ENCODE results near the gene CNGB1.

CNGB1 gene

DNA sequence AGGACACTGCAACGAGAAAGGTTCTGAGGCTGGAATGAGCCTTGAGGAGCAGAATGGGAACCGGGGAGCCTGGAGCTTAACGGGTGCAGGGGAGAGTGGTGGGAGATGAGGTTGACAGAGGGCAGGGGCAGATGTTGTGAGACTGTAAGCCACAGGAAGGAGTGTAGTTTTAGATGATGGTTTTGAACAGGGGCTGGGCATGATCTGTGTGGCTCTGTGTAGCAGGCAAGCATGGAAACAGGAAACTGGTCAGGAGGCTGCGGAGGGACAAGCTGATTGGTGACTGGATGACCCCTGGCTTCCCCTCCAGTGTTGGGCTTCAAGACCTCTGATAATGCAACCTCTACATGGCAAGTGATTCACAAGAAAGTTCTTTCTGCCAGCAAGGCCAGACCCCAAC, 1.4 kb upstream of the CNGB1 start:
- no peak overlapping the region for H3K4me3 ChIP-seq (ENCODE audit: low read length)
- DNase-seq (ENCODE audit: low read depth) = no peak
- TF ChIP-seq, protein P1, sequence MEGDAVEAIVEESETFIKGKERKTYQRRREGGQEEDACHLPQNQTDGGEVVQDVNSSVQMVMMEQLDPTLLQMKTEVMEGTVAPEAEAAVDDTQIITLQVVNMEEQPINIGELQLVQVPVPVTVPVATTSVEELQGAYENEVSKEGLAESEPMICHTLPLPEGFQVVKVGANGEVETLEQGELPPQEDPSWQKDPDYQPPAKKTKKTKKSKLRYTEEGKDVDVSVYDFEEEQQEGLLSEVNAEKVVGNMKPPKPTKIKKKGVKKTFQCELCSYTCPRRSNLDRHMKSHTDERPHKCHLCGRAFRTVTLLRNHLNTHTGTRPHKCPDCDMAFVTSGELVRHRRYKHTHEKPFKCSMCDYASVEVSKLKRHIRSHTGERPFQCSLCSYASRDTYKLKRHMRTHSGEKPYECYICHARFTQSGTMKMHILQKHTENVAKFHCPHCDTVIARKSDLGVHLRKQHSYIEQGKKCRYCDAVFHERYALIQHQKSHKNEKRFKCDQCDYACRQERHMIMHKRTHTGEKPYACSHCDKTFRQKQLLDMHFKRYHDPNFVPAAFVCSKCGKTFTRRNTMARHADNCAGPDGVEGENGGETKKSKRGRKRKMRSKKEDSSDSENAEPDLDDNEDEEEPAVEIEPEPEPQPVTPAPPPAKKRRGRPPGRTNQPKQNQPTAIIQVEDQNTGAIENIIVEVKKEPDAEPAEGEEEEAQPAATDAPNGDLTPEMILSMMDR (conservative IDR thresholded peaks at IDR 0.05; ENCODE audit: low read depth, low read length) = no peak

DNA sequence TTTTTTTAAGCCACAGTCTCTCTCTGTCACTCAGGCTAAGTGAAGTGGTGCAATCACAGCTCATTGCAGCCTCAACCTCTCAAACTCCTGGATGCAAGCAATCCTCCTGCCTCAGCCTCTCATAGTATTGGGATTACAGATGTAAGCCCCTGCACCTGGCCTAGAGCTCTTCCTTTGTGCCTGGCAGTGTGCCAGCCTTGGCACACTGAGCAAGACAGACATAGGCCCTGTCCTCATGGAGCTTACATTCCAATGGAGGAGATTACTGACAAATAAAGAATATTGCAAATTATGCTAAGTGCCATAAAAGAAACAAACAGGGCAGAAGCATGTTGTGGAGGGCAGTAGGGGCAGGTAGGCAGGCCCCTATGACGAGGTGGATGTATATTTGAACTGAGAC, 920 bp upstream of the CNGB1 start:
- H3K4me3 ChIP-seq (ENCODE audit: low read length) = no peak overlapping the region
- TF ChIP-seq, protein P1 (conservative IDR thresholded peaks at IDR 0.05; ENCODE audit: low read depth, low read length) = no peak
- DNase-seq (ENCODE audit: low read depth) = no peak

DNA sequence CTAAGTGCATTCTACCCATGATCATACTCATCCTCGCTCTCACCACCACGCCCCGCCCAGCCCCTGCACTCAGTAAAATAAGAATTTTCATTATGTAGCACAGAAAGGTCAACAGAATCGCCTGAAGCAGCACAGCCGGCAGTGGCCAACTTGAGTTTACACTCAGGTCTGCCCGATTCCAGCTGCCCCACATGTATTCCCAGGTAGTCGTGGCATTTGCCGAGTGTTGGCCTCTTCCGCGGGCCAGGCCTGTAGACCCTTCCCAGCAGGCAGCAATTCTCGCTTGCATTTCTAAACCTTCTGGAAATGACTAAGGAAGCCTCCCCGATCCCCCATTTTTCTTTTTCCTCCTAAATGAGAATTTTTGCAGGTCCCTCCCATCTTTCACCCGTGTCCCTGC, 609 bp downstream of the CNGB1 start:
- TF ChIP-seq, protein P1 (conservative IDR thresholded peaks at IDR 0.05; ENCODE audit: low read depth, low read length) = no peak
- DNase-seq (ENCODE audit: low read depth) = no peak
- no peak overlapping the region for H3K4me3 ChIP-seq (ENCODE audit: low read length)

DNA sequence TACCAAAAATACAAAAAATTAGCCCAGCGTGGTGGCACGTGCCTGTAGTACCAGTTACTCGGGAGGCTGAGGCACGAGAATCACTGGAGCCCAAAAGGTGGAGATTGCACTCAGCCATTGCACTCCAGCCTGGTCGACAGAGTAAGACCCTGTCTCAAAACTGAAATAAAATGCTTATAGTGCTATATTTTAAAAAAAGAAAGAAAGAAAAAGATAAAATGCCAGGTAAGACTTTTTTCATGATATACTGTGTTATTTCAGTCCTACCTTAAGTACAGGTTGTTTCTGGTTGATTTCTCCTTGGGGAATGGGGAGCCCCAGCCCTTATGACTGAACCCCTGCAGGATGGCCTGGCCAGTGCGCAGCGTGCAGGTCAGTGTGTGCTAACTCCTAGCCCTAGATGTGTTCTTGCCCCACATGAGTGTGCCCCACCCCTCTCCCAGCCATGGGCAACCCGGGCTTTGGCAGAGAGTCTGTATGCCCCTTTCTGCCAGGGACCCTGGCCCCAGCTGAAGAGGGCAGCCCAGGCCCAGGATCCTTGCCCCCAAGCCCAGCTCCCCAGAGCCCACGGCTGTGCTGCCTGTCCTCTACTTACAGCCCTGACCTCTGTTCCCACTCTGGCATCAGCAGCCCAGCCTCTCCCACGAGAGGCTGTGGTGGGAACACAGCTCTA, 1.3 kb downstream of the CNGB1 start:
- no peak overlapping the region for H3K4me3 ChIP-seq (ENCODE audit: low read length)
- no peak for DNase-seq (ENCODE audit: low read depth)
- TF ChIP-seq, protein P1 (conservative IDR thresholded peaks at IDR 0.05; ENCODE audit: low read depth, low read length) = no peak

DNA sequence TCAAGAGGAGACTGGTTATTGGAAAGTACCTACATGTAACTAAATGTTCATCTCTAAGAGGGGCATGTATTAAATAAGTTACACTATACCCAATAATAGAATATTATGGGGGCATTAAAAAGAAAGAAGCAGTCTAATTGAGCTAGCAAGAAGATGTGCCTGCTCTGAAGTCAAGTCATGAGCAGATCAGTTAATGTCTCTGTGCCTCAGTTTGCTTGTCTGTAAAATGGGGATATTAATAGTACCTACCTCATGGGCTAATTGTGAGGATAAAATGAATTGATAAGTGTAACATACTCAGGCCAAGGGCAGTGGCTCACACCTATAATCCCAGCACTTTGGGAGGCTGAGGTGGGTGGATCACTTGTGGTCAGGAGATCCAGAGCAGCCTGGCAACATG, 3.0 kb downstream of the CNGB1 start:
- H3K4me3 ChIP-seq (ENCODE audit: low read length) = no peak overlapping the region
- TF ChIP-seq, protein P1 (conservative IDR thresholded peaks at IDR 0.05; ENCODE audit: low read depth, low read length) = no peak
- DNase-seq (ENCODE audit: low read depth) = no peak

DNA sequence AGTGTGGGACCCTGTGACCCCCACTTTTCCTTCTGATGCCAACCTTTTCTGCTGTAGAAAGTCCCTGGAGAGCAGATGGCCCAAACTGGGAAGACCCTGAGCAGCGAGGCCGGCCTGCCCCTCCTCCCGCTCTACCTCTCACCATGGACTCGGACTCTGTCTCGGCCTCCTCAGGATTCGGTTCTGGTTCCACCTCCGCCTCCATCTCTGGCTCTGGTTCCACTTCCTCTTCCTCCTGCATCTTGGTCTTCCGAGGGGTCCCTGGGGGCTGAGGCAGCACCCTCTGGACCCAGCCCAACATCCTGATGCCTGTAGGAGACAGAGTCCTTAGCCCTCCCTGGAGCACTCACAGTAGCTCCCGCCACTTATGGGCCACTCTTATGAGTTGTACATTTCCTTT, 3.9 kb downstream of the CNGB1 start:
- TF ChIP-seq, protein P1 (conservative IDR thresholded peaks at IDR 0.05; ENCODE audit: low read depth, low read length) = no peak
- no peak for DNase-seq (ENCODE audit: low read depth)
- H3K4me3 ChIP-seq (ENCODE audit: low read length) = no peak overlapping the region

DNA sequence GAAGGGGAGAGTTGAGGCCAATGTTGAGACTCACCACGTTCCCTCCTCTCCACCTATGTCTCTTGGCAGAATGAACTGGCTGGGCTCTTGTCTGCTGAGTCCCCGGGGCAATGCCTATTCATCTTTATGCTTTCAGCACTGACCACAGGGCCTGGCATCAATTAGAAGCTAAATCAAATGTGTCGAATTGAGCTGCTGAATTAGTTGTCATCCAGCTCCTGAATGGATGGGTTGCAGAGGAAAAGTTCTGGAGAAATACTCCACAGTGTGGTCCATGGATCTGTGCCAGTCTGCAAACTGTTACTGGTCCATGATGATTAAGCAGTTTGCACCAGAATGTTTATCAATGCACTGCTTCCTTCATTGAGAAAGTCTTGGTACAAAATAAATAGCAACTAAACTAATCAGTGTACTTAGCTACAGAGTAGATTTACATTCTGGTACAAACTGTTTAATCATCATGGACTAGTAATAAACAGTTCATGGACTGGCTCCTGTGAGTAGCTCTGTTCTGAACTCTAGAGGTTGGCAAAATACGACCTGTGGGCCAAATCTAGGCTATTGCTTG, 4.6 kb downstream of the CNGB1 start:
- H3K4me3 ChIP-seq (ENCODE audit: low read length) = no peak overlapping the region
- TF ChIP-seq, protein P1 (conservative IDR thresholded peaks at IDR 0.05; ENCODE audit: low read depth, low read length) = no peak
- DNase-seq (ENCODE audit: low read depth) = no peak

Measured in retinal pigment epithelial cell (primary cell).